HG02798 (cell line): ENCODE data around the gene MIXL1.
"Not testable (repeated sequence)": the region's sequence is repeated elsewhere in the genome, so short reads cannot be mapped to it uniquely, and the experiment has no call there.

Experiments used
- ATAC-seq: cut with Tn5 transposase; IDR thresholded peaks from one replicate; pipeline ENCODE4 v1.9.1; 2021; ENCODE audit warnings: mild to moderate bottlenecking; ENCODE audit not compliant: unreplicated experiment, poor library complexity

Gene MIXL1

GRCh38 chr1:226211181-226211821 lies 12.2 kb upstream of the MIXL1 start:
- no peak for ATAC-seq

DNA sequence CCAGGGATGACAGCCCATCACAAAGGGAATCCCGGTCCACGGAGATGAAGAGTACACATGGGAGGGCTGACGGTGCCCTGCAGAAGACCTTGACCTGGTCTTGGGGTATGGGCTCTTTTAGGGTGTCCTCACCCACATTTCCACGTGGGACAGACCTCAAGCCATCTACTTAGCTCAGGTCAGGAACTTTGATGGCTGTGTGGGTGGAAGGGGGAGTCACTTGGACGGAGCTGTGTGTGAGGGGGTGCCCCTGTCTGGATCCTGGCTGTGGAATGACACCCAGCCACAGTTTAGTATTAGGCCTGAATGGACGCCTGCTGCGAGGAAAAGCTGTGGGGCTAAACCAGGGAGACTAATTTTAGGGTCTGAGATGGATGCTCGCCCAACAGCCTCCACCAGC lies 10.9 kb upstream of the MIXL1 start:
- ATAC-seq, result no peak

DNA sequence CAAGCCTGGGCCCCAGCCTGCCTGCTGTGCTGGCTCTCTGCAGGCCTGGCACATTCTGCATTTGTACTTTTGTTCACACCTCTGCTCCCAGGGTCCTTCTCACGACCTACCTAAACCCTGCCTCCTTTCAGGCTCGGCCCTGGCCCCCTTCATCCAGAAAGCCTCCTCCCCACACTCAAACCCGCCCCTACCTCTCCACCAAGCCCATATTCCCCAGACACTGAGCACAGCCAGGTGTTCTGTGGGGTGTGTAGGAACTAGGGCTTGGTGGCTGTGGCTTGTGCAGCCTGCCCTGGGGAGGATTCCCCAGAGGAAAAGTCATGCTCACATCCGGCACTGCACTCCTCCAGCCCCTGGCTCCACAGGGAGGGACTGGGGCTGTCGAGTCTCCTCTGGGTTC lies 8.2 kb upstream of the MIXL1 start:
- ATAC-seq, result no peak

DNA sequence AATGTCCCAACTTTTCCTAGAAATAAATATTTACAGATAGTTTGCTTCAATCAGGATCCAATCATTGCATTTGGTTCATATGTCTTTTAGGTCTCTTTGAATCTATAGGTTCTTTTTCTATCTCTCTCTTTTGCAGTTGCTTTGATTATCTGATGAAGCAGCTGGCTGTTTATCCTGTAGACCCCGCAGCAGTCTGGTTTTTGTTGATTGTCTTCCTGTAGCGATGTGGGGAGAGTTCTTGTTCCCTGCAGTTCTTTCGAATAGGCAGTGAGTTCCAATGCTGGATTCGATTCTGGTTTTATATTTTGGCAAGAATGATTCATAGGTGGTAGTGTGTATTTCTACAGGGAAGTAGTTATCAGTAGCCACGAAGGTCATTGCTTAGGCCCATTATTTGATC lies 7.4 kb upstream of the MIXL1 start:
- no peak for ATAC-seq

DNA sequence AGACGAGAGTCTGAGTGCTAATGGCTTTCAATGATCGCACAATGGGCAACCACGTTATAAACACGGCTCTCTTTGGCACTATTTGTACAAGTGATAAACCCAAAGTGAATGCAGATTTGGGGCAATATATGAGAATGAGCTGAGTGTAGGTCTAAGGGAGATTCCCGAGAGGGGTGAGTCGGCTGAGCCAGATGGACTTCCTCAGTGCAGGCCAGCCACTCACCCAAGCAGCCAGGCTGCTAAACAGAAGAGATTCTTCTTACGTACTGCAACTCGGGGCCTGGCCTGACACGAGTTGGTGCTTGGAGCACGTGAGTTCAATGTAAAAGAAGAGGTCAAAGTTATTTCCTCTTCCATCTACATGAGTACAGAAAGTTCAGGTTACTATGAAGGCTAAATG lies 6.2 kb upstream of the MIXL1 start:
- no peak for ATAC-seq

DNA sequence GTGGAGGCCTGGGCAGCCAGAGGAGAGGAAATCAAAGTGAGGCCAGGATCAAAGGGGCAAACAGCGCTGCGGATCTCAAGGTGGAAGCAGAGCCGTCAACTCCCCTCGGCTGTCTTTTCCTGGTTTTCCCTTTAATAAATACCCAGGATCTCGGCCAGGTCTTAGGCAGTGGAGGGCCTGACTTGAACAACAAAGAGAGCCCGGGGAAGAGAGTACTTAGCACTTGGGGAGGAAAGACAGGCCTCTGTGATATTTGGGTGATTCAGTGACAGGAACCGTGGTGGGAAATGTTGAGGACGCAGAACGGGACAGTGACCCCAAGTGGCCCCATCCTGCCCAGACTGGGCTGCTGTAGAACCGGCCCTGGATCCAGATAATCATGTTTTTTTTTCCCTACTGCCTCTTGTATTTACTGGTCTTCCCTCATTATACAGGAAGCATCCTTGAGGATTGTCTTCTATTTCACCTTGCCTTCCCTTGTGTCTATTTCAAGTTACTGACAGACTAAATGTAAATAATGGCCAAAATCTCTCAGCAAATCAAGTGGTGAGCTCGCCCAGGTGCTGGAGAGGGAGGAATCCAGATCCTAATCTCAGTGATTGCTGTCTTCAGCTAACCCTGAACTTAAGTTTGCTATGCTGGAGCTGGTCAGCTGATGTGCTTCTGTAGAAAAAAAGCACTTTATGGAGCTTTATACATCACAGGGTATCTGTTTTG lies 2.8 kb upstream of the MIXL1 start:
- no peak for ATAC-seq

GRCh38 chr1:226222686-226223085 lies 778 bp upstream of the MIXL1 start:
- no peak for ATAC-seq

GRCh38 chr1:226223786-226224244 lies 351 bp downstream of the MIXL1 start:
- peak; percentile 78 for ATAC-seq

- ATAC-seq, result peak; percentile 56
Observed at GRCh38 chr1:226226601-226227000, 3.1 kb downstream of the MIXL1 start.

DNA sequence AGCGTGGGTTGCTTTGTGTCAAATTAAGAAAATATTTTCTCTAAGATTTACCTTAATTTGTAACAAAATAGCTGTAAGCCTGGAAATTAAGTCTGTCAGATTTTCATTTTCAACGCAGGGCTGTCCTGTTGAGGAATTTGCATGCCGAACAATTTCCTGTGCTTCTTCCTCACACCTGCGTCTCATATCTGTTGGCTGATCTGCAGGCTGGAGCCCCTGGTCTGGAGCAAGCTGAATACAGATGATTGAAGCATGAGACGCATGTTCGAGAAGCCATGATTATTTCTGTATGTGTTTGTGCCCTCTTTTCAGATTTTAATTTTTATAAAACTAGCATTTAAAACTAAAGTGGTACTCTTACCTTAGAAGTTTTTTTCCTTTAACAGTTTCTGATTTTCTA lies 9.8 kb downstream of the MIXL1 start:
- peak; percentile 81 for ATAC-seq

DNA sequence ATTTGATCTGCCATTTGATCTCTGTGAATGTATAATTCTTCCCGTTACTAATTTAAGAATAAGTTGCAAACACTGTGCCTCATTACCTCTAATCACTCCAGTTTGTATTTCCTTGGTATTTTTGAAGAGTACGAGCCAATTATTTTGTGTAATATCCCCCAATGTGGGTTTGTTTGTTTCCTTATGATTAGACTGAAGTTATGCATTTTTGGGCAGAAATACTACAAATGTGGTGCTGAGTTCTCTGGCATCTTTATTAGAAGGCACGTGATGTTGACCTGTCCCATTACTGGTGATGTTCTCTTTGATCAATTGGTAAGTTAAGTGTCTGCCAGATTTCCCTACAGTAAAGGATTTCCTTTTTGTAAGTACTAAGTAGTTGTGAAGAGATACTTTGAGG lies 10.3 kb downstream of the MIXL1 start:
- ATAC-seq, result no peak

- ATAC-seq, result no peak
Observed at GRCh38 chr1:226236826-226237225, 13.4 kb downstream of the MIXL1 start.

DNA sequence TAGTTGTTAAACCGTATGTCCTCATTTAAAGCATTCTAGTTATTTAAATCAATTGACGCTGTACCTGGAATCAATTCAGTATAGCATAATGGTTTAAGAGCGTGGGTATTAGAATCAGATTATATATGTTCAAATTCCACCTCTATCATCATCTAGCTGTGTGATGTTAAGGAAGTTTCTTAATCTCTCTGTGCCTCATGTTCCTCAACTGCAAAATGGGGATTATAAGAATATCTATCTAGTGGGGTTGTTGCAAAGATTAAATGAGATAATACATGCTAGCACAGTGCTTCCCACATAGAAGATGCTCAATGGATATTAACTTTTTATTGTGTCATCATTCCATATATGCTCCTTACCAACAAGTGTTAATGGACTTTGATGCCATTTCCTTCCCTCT lies 16.0 kb downstream of the MIXL1 start:
- no peak for ATAC-seq

GRCh38 chr1:226248091-226248490 lies 24.6 kb downstream of the MIXL1 start:
- ATAC-seq, result no peak

GRCh38 chr1:226248796-226249195 lies 25.3 kb downstream of the MIXL1 start:
- no peak for ATAC-seq

- no peak for ATAC-seq
Observed at GRCh38 chr1:226250511-226250910, 27.0 kb downstream of the MIXL1 start.

- not testable (repeated sequence) for ATAC-seq
Observed at GRCh38 chr1:226252841-226253240, 29.4 kb downstream of the MIXL1 start.

DNA sequence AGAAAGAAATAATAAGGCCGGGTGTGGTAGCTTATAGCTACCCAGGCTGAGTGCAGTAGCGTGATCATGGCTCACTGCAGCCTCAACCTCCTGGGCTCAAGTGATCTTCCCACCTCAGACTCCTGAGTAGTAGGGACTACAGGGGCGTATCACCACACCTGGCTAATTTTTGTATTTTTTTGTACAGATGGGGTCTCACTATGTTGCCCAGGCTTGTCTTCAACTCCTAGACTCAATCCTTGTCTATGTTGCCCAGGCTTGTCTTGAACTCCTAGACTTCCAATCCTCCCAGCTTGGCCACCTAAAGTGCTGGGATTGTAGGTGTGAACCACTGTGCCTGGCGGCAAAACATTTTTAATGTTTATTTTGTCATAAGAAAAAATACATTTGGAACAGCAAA lies 30.5 kb downstream of the MIXL1 start:
- no peak for ATAC-seq

DNA sequence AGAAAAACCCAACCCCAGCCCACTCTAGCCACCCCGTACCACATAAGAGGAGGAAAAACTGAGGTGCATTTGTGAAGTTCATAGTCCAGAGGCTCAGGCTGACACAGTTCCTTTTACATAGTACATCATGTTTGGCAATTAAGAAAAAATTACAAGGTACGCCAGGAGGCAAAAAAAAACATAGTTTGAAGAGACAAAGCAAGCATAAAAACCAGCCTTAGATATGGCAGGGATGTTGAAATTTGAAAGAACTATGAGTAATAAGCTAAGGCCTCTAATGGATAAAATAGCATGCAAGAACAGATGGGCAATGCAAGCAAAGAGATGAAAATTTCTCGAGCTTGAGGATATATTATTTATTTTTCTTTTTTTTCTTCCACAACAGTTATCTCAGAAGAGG lies 31.9 kb downstream of the MIXL1 start:
- ATAC-seq, result no peak

- no peak for ATAC-seq
Observed at GRCh38 chr1:226261818-226262217, 38.4 kb downstream of the MIXL1 start.

- ATAC-seq, result no peak
Observed at GRCh38 chr1:226268421-226269124, 45.1 kb downstream of the MIXL1 start.
